Measurements from ENCODE around the gene SORL1-AS1.

The SORL1-AS1 gene

DNA sequence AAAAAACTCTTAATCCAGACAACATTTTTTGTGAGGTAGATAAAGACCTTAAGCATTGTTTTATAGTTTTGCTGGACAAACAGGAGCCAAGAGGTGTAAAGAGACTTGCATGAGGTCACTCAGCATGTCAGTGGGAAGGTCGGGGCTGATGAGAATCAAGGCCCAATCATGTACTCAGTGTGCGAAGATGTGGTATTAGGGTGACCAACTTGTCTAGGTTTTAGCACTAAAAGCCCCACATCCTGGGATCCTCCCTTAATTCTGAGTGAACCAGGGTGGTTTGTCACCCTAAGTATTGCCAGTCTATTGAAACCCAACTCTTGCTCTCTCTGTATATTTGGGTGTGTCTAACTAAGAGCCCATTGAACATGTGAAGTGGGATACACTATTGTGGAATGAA, 19.5 kb upstream of the SORL1-AS1 start:
- Histone ChIP-seq H3K9me3 (no peaks in the 10 kb centered on the region), H3K4me3 (no peak overlapping the region), H3K27me3 (no peaks in the 10 kb centered on the region), H3K4me1 (peaks cover 5% of the 10 kb centered on the region), H3K27ac (no peak overlapping the region), H3K36me3 (no peaks in the 10 kb centered on the region)
- peak; percentile 8 for ATAC-seq
- DNase-seq: no peak
- intact Hi-C loops (cut with DNase I): no loop called here
- TF ChIP-seq, protein P1, sequence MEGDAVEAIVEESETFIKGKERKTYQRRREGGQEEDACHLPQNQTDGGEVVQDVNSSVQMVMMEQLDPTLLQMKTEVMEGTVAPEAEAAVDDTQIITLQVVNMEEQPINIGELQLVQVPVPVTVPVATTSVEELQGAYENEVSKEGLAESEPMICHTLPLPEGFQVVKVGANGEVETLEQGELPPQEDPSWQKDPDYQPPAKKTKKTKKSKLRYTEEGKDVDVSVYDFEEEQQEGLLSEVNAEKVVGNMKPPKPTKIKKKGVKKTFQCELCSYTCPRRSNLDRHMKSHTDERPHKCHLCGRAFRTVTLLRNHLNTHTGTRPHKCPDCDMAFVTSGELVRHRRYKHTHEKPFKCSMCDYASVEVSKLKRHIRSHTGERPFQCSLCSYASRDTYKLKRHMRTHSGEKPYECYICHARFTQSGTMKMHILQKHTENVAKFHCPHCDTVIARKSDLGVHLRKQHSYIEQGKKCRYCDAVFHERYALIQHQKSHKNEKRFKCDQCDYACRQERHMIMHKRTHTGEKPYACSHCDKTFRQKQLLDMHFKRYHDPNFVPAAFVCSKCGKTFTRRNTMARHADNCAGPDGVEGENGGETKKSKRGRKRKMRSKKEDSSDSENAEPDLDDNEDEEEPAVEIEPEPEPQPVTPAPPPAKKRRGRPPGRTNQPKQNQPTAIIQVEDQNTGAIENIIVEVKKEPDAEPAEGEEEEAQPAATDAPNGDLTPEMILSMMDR (IDR thresholded peaks at IDR 0.05): no peak

DNA sequence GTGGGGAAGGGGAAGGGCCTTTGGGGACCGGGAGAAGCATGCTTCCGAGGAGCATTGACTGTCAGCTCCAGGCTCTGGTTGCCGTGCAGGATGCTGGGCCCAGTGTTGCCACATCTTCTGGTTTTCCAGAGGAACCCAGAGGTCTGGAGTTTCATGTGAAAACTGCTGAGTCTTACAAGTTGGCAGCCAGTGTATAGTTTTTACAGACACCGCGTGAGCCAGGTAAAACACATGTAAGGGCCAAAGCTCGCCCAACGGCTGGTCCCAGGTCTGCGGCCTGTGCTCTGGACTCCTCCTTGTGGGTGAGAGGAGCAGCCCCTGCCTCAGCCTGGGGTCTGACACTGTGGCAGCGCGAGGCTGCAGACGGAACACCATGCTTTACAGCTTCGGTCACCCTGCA, 18.4 kb upstream of the SORL1-AS1 start:
- DNase-seq (no peak), ATAC-seq (no peak)
- H3K4me3 ChIP-seq: no peak overlapping the region
- H3K4me1 ChIP-seq: peaks cover 15% of the 10 kb centered on the region
- H3K27me3 ChIP-seq: no peaks in the 10 kb centered on the region
- no peak overlapping the region for H3K27ac ChIP-seq
- no peaks in the 10 kb centered on the region for H3K36me3 ChIP-seq
- H3K9me3 ChIP-seq: no peaks in the 10 kb centered on the region
- TF ChIP-seq, protein P1 (IDR thresholded peaks at IDR 0.05): no peak
- intact Hi-C loops (cut with DNase I): no loop called here

GRCh38 chr11:121469910-121470309, 17.1 kb upstream of the SORL1-AS1 start:
- Histone ChIP-seq H3K36me3 (no peaks in the 10 kb centered on the region), H3K9me3 (no peaks in the 10 kb centered on the region), H3K4me3 (no peak overlapping the region), H3K27me3 (no peaks in the 10 kb centered on the region), H3K27ac (no peak overlapping the region), H3K4me1 (peaks cover 26% of the 10 kb centered on the region)
- intact Hi-C loops (cut with DNase I): no loop called here
- TF ChIP-seq, protein P1 (IDR thresholded peaks at IDR 0.05): no peak
- no peak for ATAC-seq
- no peak for DNase-seq

DNA sequence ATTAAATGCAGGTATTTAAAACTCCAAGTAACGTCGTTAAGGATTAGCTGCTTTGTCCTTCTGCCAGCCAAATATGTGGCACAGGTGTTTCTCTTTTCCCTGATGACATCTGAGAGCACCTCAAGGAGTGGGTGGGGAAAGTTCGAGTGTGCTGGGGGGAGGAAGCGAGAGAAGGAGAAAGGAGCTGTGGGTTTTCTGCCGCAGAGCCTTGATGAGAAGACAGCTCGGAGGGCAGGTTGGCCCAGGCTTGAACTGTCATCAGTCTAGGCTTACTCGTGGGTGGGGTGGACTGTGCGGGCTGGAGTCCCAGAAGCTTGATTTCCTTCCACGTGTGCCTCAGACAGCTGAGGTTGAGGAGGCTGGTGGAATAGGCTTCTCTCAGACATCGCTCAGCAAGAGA, 15.2 kb upstream of the SORL1-AS1 start:
- H3K36me3 ChIP-seq: no peaks in the 10 kb centered on the region
- ATAC-seq: peak; percentile 58
- TF ChIP-seq, protein P1 (IDR thresholded peaks at IDR 0.05): no peak
- DNase-seq: no peak
- intact Hi-C loops (cut with DNase I): no loop called here
- peaks cover 37% of the 10 kb centered on the region for H3K4me1 ChIP-seq
- no peak overlapping the region for H3K4me3 ChIP-seq
- H3K9me3 ChIP-seq: no peaks in the 10 kb centered on the region
- H3K27me3 ChIP-seq: no peaks in the 10 kb centered on the region
- no peak overlapping the region for H3K27ac ChIP-seq

DNA sequence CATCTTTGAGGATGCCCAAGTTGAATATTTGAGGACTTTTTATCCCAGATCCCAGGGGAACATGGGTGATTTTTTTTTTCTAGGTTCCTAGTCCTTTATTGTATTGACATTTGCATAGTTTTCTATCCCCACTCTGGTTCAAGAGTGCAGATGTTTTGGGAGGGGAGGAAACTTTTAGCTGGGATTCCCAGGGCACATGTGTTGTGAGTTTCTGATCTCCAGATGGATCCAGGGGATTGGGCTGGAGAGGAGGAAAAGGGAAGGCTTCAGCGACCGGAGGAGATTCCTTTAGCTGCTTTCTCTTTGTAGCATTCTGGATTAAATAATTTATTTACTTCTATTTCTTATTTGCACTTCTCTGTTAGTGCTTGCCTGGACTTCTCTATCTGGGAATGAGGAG, 14.7 kb upstream of the SORL1-AS1 start:
- no peak for DNase-seq
- H3K4me1 ChIP-seq: peaks cover 37% of the 10 kb centered on the region

More for the DNA sequence above, 14.7 kb upstream of the SORL1-AS1 start:
- intact Hi-C loops (cut with DNase I): no loop called here
- ATAC-seq: no peak
- Histone ChIP-seq H3K36me3 (no peaks in the 10 kb centered on the region), H3K4me3 (no peak overlapping the region), H3K27me3 (no peaks in the 10 kb centered on the region), H3K27ac (no peak overlapping the region), H3K9me3 (no peaks in the 10 kb centered on the region)
- TF ChIP-seq, protein P1 (IDR thresholded peaks at IDR 0.05): no peak
